IMR-90 (cell line): ENCODE data around the gene GCNT2. TPM values are rescaled to one million over a fixed set of nuclear protein-coding genes. Genes with fewer than 3 reads are reported as not detected.

Source experiments
- ATAC-seq: fragments of 200-7000 bp; cut with Tn5 transposase; 2 replicates; pipeline ENCODE4 v1.9.1; 2020; ENCODE audit warnings: low read depth, mild to moderate bottlenecking, moderate library complexity
- BruUV-seq: library from RNA; stranded (reverse); fragments of 400-500 nt; replicated peaks from 2 replicates; lab custom pipeline; 2021; lab: Mats Ljungman, UMichigan
- CTCF ChIA-PET: fragments of 300-600 bp; formaldehyde crosslinking; extraction: SDS; loops from one replicate; lab custom pipeline; 2021; ENCODE audit warnings: antibody characterized with exemption; lab: Yijun Ruan, JAX
- POLR2A ChIA-PET: fragments of 300-600 bp; sonication (Branson Sonifier 250); formaldehyde crosslinking; loops from one replicate; lab custom pipeline; 2022; ENCODE audit warnings: antibody characterized with exemption; ENCODE audit not compliant: unreplicated experiment; lab: Charles Lee
- DNase-seq: peaks from one replicate; pipeline ENCODE4 v3.0.0; 2013
- H2AFZ ChIP-seq: replicated peaks from 2 replicates; pipeline ENCODE3; 2013; ENCODE audit warnings: low read length, mild to moderate bottlenecking; ENCODE audit not compliant: poor library complexity
- H2AK5ac ChIP-seq: 2 replicates; pipeline ENCODE4 v1.6.1; 2013; ENCODE audit warnings: low read depth, low read length, inconsistent platforms
- H2AK9ac ChIP-seq: replicated peaks from 2 replicates; pipeline ENCODE3; 2013; ENCODE audit warnings: mild to moderate bottlenecking, low read depth, low read length, moderate library complexity; ENCODE audit not compliant: poor library complexity
- H2BK120ac ChIP-seq: 2 replicates; pipeline ENCODE4 v1.6.1; 2013; ENCODE audit warnings: low read depth, low read length, inconsistent platforms
- H2BK15ac ChIP-seq: 3 replicates; pipeline ENCODE4 v1.6.1; 2013; ENCODE audit warnings: low read depth, low read length, inconsistent platforms
- H2BK20ac ChIP-seq: 2 replicates; pipeline ENCODE4 v1.6.1; 2013; ENCODE audit warnings: low read depth, mild to moderate bottlenecking, inconsistent platforms, low read length, moderate library complexity
- H2BK5ac ChIP-seq: 2 replicates; pipeline ENCODE4 v1.6.1; 2013; ENCODE audit warnings: mild to moderate bottlenecking, low read depth, low read length, inconsistent platforms; ENCODE audit not compliant: poor library complexity, severe bottlenecking
- H3K14ac ChIP-seq: replicated peaks from 2 replicates; pipeline ENCODE4 v1.6.1; 2013; ENCODE audit warnings: low read depth, low read length, inconsistent platforms
- H3K18ac ChIP-seq: 2 replicates; pipeline ENCODE4 v1.6.1; 2013; ENCODE audit warnings: low read depth, low read length, control low read depth
- H3K23ac ChIP-seq: 2 replicates; pipeline ENCODE4 v1.6.1; 2013; ENCODE audit warnings: low read depth, low read length, inconsistent platforms
- H3K27ac ChIP-seq: 2 replicates; pipeline ENCODE4 v1.5.1; 2013; ENCODE audit warnings: mild to moderate bottlenecking, control low read depth, low read length; ENCODE audit not compliant: insufficient read depth
- H3K27me3 ChIP-seq: 2 replicates; pipeline ENCODE4 v1.6.1; 2013; ENCODE audit warnings: low read length; ENCODE audit not compliant: control insufficient read depth, insufficient read depth
- H3K36me3 ChIP-seq: 2 replicates; pipeline ENCODE4 v1.6.1; 2013; ENCODE audit warnings: low read length, mixed read lengths; ENCODE audit not compliant: control insufficient read depth, insufficient read depth
- H3K4ac ChIP-seq: 2 replicates; pipeline ENCODE4 v1.6.1; 2013; ENCODE audit warnings: low read depth, low read length, inconsistent platforms
- H3K4me1 ChIP-seq: 2 replicates; pipeline ENCODE4 v1.6.1; 2013; ENCODE audit warnings: low read length, mixed read lengths; ENCODE audit not compliant: control insufficient read depth, insufficient read depth
- H3K4me2 ChIP-seq: 2 replicates; pipeline ENCODE4 v1.6.1; 2013; ENCODE audit warnings: low read depth, mild to moderate bottlenecking, control low read depth, low read length, moderate library complexity
- H3K4me3 ChIP-seq: 2 replicates; pipeline ENCODE4 v1.5.1; 2013; ENCODE audit warnings: low read depth, mild to moderate bottlenecking, control low read depth, low read length, moderate library complexity; ENCODE audit not compliant: insufficient read depth
- H3K56ac ChIP-seq: 2 replicates; pipeline ENCODE4 v1.6.1; 2013; ENCODE audit warnings: low read length, inconsistent platforms; ENCODE audit not compliant: insufficient read depth; ENCODE audit errors: extremely low read depth
- H3K79me1 ChIP-seq, 2 experiments: 2 replicates each; pipeline ENCODE4 v1.6.1; 2013; ENCODE audit warnings: low read length in 2 of 2, inconsistent platforms in 1 of 2, low read depth in 1 of 2
- H3K9ac ChIP-seq: 2 replicates; pipeline ENCODE4 v1.6.1; 2013; ENCODE audit warnings: low read depth, low read length, control low read depth
- H3K9me1 ChIP-seq: 2 replicates; pipeline ENCODE4 v1.6.1; 2013; ENCODE audit warnings: low read length, inconsistent platforms; ENCODE audit not compliant: insufficient read depth
- H3K9me3 ChIP-seq: 2 replicates; pipeline ENCODE4 v1.6.1; 2013; ENCODE audit warnings: low read length; ENCODE audit not compliant: control insufficient read depth, insufficient read depth
- H4K20me1 ChIP-seq: 2 replicates; pipeline ENCODE4 v1.6.1; 2013; ENCODE audit warnings: low read length, inconsistent platforms; ENCODE audit not compliant: insufficient read depth
- H4K5ac ChIP-seq: 2 replicates; pipeline ENCODE4 v1.6.1; 2013; ENCODE audit warnings: mild to moderate bottlenecking, low read depth, low read length, control low read depth
- H4K8ac ChIP-seq, 2 experiments: 2 replicates each; pipeline ENCODE4 v1.6.1; 2013; ENCODE audit warnings: low read depth in 2 of 2, low read length in 2 of 2, control low read depth in 1 of 2, inconsistent platforms in 1 of 2
- H4K91ac ChIP-seq: 2 replicates; pipeline ENCODE4 v1.6.1; 2013; ENCODE audit warnings: low read depth, low read length, inconsistent platforms; ENCODE audit not compliant: insufficient read depth
- BHLHE40 ChIP-seq: fragments of 150-350 bp; IDR thresholded peaks from 2 replicates; pipeline ENCODE4 v1.6.1; 2016; ENCODE audit warnings: mild to moderate bottlenecking, low read depth, low read length
- CEBPB ChIP-seq: IDR thresholded peaks from 2 replicates; pipeline ENCODE4 v1.6.1; 2012; ENCODE audit warnings: low read depth, low read length, improper control_type of control experiment
- CHD1 ChIP-seq: IDR thresholded peaks from 2 replicates; pipeline ENCODE4 v1.6.1; 2012; ENCODE audit warnings: low read depth, low read length, improper control_type of control experiment
- FOS ChIP-seq: fragments of 150-350 bp; IDR thresholded peaks from 2 replicates; pipeline ENCODE4 v1.6.1; 2016; ENCODE audit warnings: low read depth, low read length
- MAFK ChIP-seq: IDR thresholded peaks from 2 replicates; pipeline ENCODE4 v1.6.1; 2012; ENCODE audit warnings: low read depth, low read length, improper control_type of control experiment
- MAZ ChIP-seq: IDR thresholded peaks from 2 replicates; pipeline ENCODE4 v1.6.1; 2012; ENCODE audit warnings: low read depth, mild to moderate bottlenecking, low read length, improper control_type of control experiment, moderate library complexity, borderline replicate concordance
- MXI1 ChIP-seq: IDR thresholded peaks from 2 replicates; pipeline ENCODE4 v1.6.1; 2012; ENCODE audit warnings: low read depth, mild to moderate bottlenecking, low read length, moderate library complexity, borderline replicate concordance
- NFE2L2 ChIP-seq: fragments of 150-350 bp; IDR thresholded peaks from 2 replicates; pipeline ENCODE4 v1.6.1; 2016; ENCODE audit warnings: low read depth, mild to moderate bottlenecking, low read length
- POLR2A ChIP-seq: IDR thresholded peaks from 2 replicates; pipeline ENCODE4 v1.6.1; 2012; ENCODE audit warnings: mild to moderate bottlenecking, low read depth, low read length
- RAD21 ChIP-seq: IDR thresholded peaks from 2 replicates; pipeline ENCODE4 v1.6.1; 2012; ENCODE audit warnings: low read length, improper control_type of control experiment
- RCOR1 ChIP-seq: IDR thresholded peaks from 2 replicates; pipeline ENCODE4 v1.6.1; 2012; ENCODE audit warnings: mild to moderate bottlenecking, low read length, improper control_type of control experiment; ENCODE audit not compliant: insufficient replicate concordance
- RFX5 ChIP-seq: IDR thresholded peaks from 2 replicates; pipeline ENCODE4 v1.8.0; 2012; ENCODE audit warnings: low read depth, mild to moderate bottlenecking, low read length, moderate library complexity
- SMC3 ChIP-seq: fragments of 150-350 bp; IDR thresholded peaks from 2 replicates; pipeline ENCODE4 v1.6.1; 2016; ENCODE audit warnings: low read depth, mild to moderate bottlenecking, antibody characterized with exemption, low read length, moderate library complexity
- WGBS, 2 experiments: methylation state at CpG; one replicate each; pipeline versions ENCODE4 v1.1.5 to v1.1.7; 2013; ENCODE audit warnings: missing lambda C conversion rate in 2 of 2; ENCODE audit not compliant: insufficient read length in 1 of 2; ENCODE audit errors: extremely low coverage in 2 of 2; 5-methylcytosine and 5-hydroxymethylcytosine counted together
- dilution Hi-C: fragments of 300-500 bp; cut with HindIII; formaldehyde crosslinking; loops from one replicate; pipeline ENCODE4 v1.14.3; 2018; ENCODE audit warnings: low sequenced_read_pairs; ENCODE audit not compliant: unreplicated experiment
- in situ Hi-C: fragments of 300-500 bp; cut with MboI; formaldehyde crosslinking; loops from 3 replicates; pipeline ENCODE4 v1.14.3; 2019; ENCODE audit warnings: low sequenced_read_pairs, inconsistent platforms, mixed read lengths
- intact Hi-C: fragments of 100-400 bp; cut with micrococcal nuclease; formaldehyde crosslinking; loops from 2 replicates; pipeline ENCODE4 v1.10.0; 2022
- polyA plus RNA-seq, 3 experiments: library from polyadenylated mRNA; depleted of rRNA; stranded (reverse); fragments of >200 nt; gene quantifications; 2 replicates each; pipeline ENCODE4 v1.2.3, GENCODE V29; 2012; ENCODE audit warnings: low replicate concordance in 1 of 3
- total RNA-seq: library from RNA; depleted of rRNA; stranded (reverse); fragments of >200 nt; gene quantifications from 2 replicates; pipeline ENCODE4 v1.2.3, GENCODE V29; 2012
- TF ChIP-seq, protein P1 (sequence below): fragments of 150-350 bp; IDR thresholded peaks from 2 replicates; pipeline ENCODE4 v1.6.1; 2017; ENCODE audit warnings: mild to moderate bottlenecking, antibody characterized with exemption, low read length, low read depth
- TF ChIP-seq, protein P2 (sequence below): fragments of 150-350 bp; IDR thresholded peaks from 2 replicates; pipeline ENCODE4 v1.6.1; 2016; ENCODE audit warnings: low read depth, mild to moderate bottlenecking, low read length, moderate library complexity, borderline replicate concordance
- TF ChIP-seq, protein P3 (sequence below): conservative IDR thresholded peaks from 2 replicates; pipeline ENCODE4 v1.5.1; 2012; ENCODE audit warnings: mild to moderate bottlenecking, low read depth, low read length, improper control_type of control experiment

GCNT2 gene
- total and polyA plus RNA-seq, 2 of the 4 experiments (the other 2 are of a cell fraction), result 0.34 to 0.90 TPM

DNA sequence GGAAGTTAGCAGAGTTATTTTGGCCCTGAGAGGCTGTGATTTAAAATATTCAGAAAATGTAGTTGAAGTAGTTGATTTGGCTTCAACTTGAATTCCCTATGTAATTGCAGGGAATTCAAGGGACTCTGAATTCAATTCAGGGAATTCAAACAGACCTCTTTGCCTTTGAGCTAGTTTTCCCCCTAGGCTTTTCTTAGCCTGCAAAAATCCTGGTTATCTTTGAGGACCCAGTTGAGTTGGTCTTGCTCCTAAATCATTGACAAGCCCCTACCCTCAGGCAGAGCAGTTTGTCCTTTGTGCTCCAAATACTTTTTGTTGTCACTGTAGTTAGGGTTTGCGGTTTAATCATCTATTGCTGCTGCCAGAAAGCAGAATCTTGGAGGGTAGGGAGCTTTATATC lies 20.4 kb downstream of the GCNT2 start:
- no peak overlapping the region for H3K14ac ChIP-seq
- H3K27me3 ChIP-seq, result no peaks in the 10 kb centered on the region
- no peak overlapping the region for H3K56ac ChIP-seq
- H3K27ac ChIP-seq, result no peak overlapping the region
- no peak overlapping the region for H4K91ac ChIP-seq
- H2BK5ac ChIP-seq, result no peak overlapping the region
- ATAC-seq (no peak), DNase-seq (no peak)
- H2BK120ac ChIP-seq, result no peak overlapping the region
- no peaks in the 10 kb centered on the region for H4K20me1 ChIP-seq
- CTCF ChIA-PET, result no interaction called here
- dilution Hi-C loops, result no loop called here
- H3K36me3 ChIP-seq, result no peaks in the 10 kb centered on the region
- no peak overlapping the region for H2BK15ac ChIP-seq
- no peak overlapping the region for H3K4me3 ChIP-seq
- H3K18ac ChIP-seq, result no peak overlapping the region
- POLR2A ChIA-PET, result no interaction called here
- peaks cover 2% of the 10 kb centered on the region for H3K9me3 ChIP-seq
- intact Hi-C loops, result no loop called here
- no peak for TF ChIP-seq CHD1
- TF ChIP-seq, protein P1, sequence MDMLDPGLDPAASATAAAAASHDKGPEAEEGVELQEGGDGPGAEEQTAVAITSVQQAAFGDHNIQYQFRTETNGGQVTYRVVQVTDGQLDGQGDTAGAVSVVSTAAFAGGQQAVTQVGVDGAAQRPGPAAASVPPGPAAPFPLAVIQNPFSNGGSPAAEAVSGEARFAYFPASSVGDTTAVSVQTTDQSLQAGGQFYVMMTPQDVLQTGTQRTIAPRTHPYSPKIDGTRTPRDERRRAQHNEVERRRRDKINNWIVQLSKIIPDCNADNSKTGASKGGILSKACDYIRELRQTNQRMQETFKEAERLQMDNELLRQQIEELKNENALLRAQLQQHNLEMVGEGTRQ, result no peak
- TF ChIP-seq RCOR1, result no peak
- TF ChIP-seq SMC3, result no peak
- TF ChIP-seq RAD21, result no peak
- TF ChIP-seq MAZ, result no peak
- TF ChIP-seq CEBPB, result no peak
- TF ChIP-seq MAFK, result no peak
- no peak for TF ChIP-seq FOS
- no peak for TF ChIP-seq MXI1
- no peak for TF ChIP-seq BHLHE40
- TF ChIP-seq POLR2A, result no peak
- TF ChIP-seq, protein P2, sequence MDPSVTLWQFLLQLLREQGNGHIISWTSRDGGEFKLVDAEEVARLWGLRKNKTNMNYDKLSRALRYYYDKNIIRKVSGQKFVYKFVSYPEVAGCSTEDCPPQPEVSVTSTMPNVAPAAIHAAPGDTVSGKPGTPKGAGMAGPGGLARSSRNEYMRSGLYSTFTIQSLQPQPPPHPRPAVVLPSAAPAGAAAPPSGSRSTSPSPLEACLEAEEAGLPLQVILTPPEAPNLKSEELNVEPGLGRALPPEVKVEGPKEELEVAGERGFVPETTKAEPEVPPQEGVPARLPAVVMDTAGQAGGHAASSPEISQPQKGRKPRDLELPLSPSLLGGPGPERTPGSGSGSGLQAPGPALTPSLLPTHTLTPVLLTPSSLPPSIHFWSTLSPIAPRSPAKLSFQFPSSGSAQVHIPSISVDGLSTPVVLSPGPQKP, result no peak
- no peak for TF ChIP-seq RFX5
- TF ChIP-seq, protein P3, sequence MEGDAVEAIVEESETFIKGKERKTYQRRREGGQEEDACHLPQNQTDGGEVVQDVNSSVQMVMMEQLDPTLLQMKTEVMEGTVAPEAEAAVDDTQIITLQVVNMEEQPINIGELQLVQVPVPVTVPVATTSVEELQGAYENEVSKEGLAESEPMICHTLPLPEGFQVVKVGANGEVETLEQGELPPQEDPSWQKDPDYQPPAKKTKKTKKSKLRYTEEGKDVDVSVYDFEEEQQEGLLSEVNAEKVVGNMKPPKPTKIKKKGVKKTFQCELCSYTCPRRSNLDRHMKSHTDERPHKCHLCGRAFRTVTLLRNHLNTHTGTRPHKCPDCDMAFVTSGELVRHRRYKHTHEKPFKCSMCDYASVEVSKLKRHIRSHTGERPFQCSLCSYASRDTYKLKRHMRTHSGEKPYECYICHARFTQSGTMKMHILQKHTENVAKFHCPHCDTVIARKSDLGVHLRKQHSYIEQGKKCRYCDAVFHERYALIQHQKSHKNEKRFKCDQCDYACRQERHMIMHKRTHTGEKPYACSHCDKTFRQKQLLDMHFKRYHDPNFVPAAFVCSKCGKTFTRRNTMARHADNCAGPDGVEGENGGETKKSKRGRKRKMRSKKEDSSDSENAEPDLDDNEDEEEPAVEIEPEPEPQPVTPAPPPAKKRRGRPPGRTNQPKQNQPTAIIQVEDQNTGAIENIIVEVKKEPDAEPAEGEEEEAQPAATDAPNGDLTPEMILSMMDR, result no peak
- no peak for TF ChIP-seq NFE2L2
- H2BK20ac ChIP-seq, result no peak overlapping the region
- H3K9ac ChIP-seq, result no peak overlapping the region
- no peak overlapping the region for H4K5ac ChIP-seq
- H3K4me1 ChIP-seq, result no peaks in the 10 kb centered on the region
- no CpG with 5 or more reads among the region's 1 CpG for WGBS, 2 experiments
- H2AK9ac ChIP-seq, result no peak overlapping the region
- BruUV-seq, result no TSS peak
- H3K4ac ChIP-seq, result no peak overlapping the region
- H3K23ac ChIP-seq, result no peak overlapping the region
- H2AK5ac ChIP-seq, result no peak overlapping the region
- in situ Hi-C loops, result no loop called here
- H3K79me1 ChIP-seq, result no peaks in the 10 kb centered on the region
- no peak overlapping the region for H3K4me2 ChIP-seq
- no peak overlapping the region for H2AFZ ChIP-seq
- no peaks in the 10 kb centered on the region for H3K9me1 ChIP-seq
- H4K8ac ChIP-seq, result no peak overlapping the region
